K562 (cell line): ENCODE data around the gene ANO9. TPM values are rescaled to one million over a fixed set of nuclear protein-coding genes. Genes with fewer than 3 reads are reported as not detected.
A peak's percentile ranks its signal among the peaks of the same experiment; 100 is the strongest.

ENCODE experiments used
- ATAC-seq: fragments of 200-7000 bp; cut with Tn5 transposase; 3 replicates; pipeline ENCODE4 v1.9.1; 2020; ENCODE audit warnings: moderate library complexity
- BruUV-seq: library from RNA; stranded (reverse); fragments of 400-500 nt; replicated peaks from 2 replicates; lab custom pipeline; 2021; lab: Mats Ljungman, UMichigan
- CTCF ChIA-PET: fragments of 300-600 bp; formaldehyde crosslinking; extraction: SDS; loops from one replicate; lab custom pipeline; 2021; ENCODE audit warnings: low intra/inter-chr PET ratio; lab: Yijun Ruan, JAX
- POLR2A ChIA-PET: fragments of 300-600, 350-650 bp; sonication (Branson Sonifier 250); formaldehyde crosslinking; extraction: SDS; loops from one replicate; lab custom pipeline; 2021; ENCODE audit warnings: antibody characterized with exemption, inconsistent platforms; lab: Yijun Ruan, JAX
- DNase-seq, 4 experiments: peaks; one replicate each; pipeline versions ENCODE4 v3.0.0 to v3.0.0-alpha.2; 2011 to 2018; ENCODE audit warnings: low spot score in 3 of 4, mixed read lengths in 3 of 4; ENCODE audit errors: extremely low read depth in 1 of 4
- FAIRE-seq: peaks from 2 replicates; lab custom pipeline; 2011; peaks lifted over from hg19 to GRCh38; lab: Jason Lieb, UNC
- H2AFZ ChIP-seq: 2 replicates; pipeline ENCODE4 v1.6.0; 2011; ENCODE audit warnings: low read depth, low read length, control low read depth, inconsistent platforms
- H3K27ac ChIP-seq: fragments of 200-600 bp; 3 replicates; pipeline ENCODE4 v1.8.0; 2011; ENCODE audit warnings: low read depth, mild to moderate bottlenecking, control low read depth, inconsistent platforms, low read length, moderate library complexity, mixed read lengths; ENCODE audit errors: extremely low read depth
- H3K27me3 ChIP-seq, 2 experiments: fragments of 300-600 bp in 1 of 2; 2 replicates in 1 of 2; 3 replicates in 1 of 2; pipeline versions ENCODE4 v1.6.0 to v1.8.0; 2011; ENCODE audit warnings: inconsistent platforms in 2 of 2, low read length in 2 of 2, mild to moderate bottlenecking in 1 of 2, mixed read lengths in 1 of 2, moderate library complexity in 1 of 2; ENCODE audit not compliant: control insufficient read depth in 2 of 2, insufficient read depth in 2 of 2
- H3K36me3 ChIP-seq: fragments of 300-600 bp; 3 replicates; pipeline ENCODE4 v1.8.0; 2011; ENCODE audit warnings: mild to moderate bottlenecking, low read length, inconsistent platforms; ENCODE audit not compliant: control insufficient read depth, insufficient read depth
- H3K4me1 ChIP-seq, 2 experiments: fragments of 200-600 bp in 1 of 2; replicated peaks in 1 of 2; 2 replicates in 1 of 2; 3 replicates in 1 of 2; pipeline versions ENCODE4 v1.5.1 to v1.8.0; 2011; ENCODE audit warnings: inconsistent platforms in 2 of 2, low read length in 2 of 2, mild to moderate bottlenecking in 1 of 2, mixed read lengths in 1 of 2, moderate library complexity in 1 of 2; ENCODE audit not compliant: control insufficient read depth in 2 of 2, insufficient read depth in 2 of 2
- H3K4me2 ChIP-seq: 2 replicates; pipeline ENCODE4 v1.6.1; 2011; ENCODE audit warnings: low read length, control low read depth, inconsistent platforms, mixed read lengths; ENCODE audit not compliant: insufficient read depth
- H3K4me3 ChIP-seq: fragments of 200-600 bp; sonication (generic), shearing (Covaris generic); 2 replicates; pipeline ENCODE4 v1.5.1; 2016; ENCODE audit warnings: control low read depth, inconsistent platforms
- H3K79me2 ChIP-seq: fragments of 200-600 bp; 3 replicates; pipeline ENCODE4 v1.8.0; 2011; ENCODE audit warnings: low read length, inconsistent platforms; ENCODE audit not compliant: control insufficient read depth, insufficient read depth
- H3K9ac ChIP-seq, 2 experiments: 2 replicates each; pipeline versions ENCODE4 v1.6.0 to v1.6.1; 2011; ENCODE audit warnings: low read depth in 2 of 2, low read length in 2 of 2, control low read depth in 1 of 2, inconsistent platforms in 1 of 2, mild to moderate bottlenecking in 1 of 2, mixed read lengths in 1 of 2; ENCODE audit not compliant: insufficient read depth in 1 of 2
- H3K9me1 ChIP-seq: one replicate; pipeline ENCODE4 v1.6.0; 2011; ENCODE audit warnings: inconsistent platforms, mild to moderate bottlenecking, low read length, moderate library complexity; ENCODE audit not compliant: control insufficient read depth, insufficient read depth
- H3K9me3 ChIP-seq: replicated peaks from 2 replicates; pipeline ENCODE4 v1.5.1; 2011; ENCODE audit warnings: low read depth, low read length, inconsistent platforms; ENCODE audit not compliant: control insufficient read depth, insufficient read depth
- H4K20me1 ChIP-seq: replicated peaks from 2 replicates; pipeline ENCODE4 v1.6.1; 2011; ENCODE audit warnings: low read length, inconsistent platforms, mixed read lengths; ENCODE audit not compliant: control insufficient read depth, insufficient read depth
- HDAC6 ChIP-seq: IDR thresholded peaks from 2 replicates; pipeline ENCODE4 v1.6.1; 2012; ENCODE audit warnings: low read depth, mild to moderate bottlenecking, control low read depth, inconsistent platforms, low read length, moderate library complexity
- HNRNPK ChIP-seq: fragments of 200-400 bp; formaldehyde crosslinking; IDR thresholded peaks from one replicate; pipeline ENCODE4 v1.6.1; 2018; ENCODE audit warnings: mild to moderate bottlenecking, low read depth, low read length; ENCODE audit not compliant: poor library complexity, severe bottlenecking
- LCOR ChIP-seq: sonication (generic); formaldehyde crosslinking; IDR thresholded peaks from 2 replicates; pipeline ENCODE4 v1.8.0; 2022; ENCODE audit warnings: mild to moderate bottlenecking, missing genetic modification reagents
- PCBP1 ChIP-seq: fragments of 200-400 bp; formaldehyde crosslinking; IDR thresholded peaks from 2 replicates; pipeline ENCODE4 v1.6.1; 2018; ENCODE audit warnings: mild to moderate bottlenecking, low read depth, low read length; ENCODE audit not compliant: poor library complexity, severe bottlenecking
- POLR2G ChIP-seq: fragments of 200-400 bp; formaldehyde crosslinking; IDR thresholded peaks from 2 replicates; pipeline ENCODE4 v1.6.1; 2017; ENCODE audit warnings: low read depth, mild to moderate bottlenecking, antibody characterized with exemption, low read length, moderate library complexity
- RBBP5 ChIP-seq: fragments of 200-600 bp; sonication (generic); IDR thresholded peaks from 2 replicates; pipeline ENCODE4 v1.6.1; 2012; ENCODE audit warnings: borderline replicate concordance, mild to moderate bottlenecking, low read length, control low read depth, inconsistent platforms; ENCODE audit not compliant: insufficient read depth, poor library complexity, severe bottlenecking
- RBFOX2 ChIP-seq: fragments of 200-400 bp; formaldehyde crosslinking; IDR thresholded peaks from 2 replicates; pipeline ENCODE4 v1.6.1; 2017; ENCODE audit warnings: low read depth, mild to moderate bottlenecking, low read length, moderate library complexity
- RFX7 ChIP-seq: fragments of 250-450 bp; sonication (Bioruptor Pico); IDR thresholded peaks from 2 replicates; pipeline ENCODE4 v1.5.1; 2021; ENCODE audit warnings: mild to moderate bottlenecking
- ZBED1 ChIP-seq: IDR thresholded peaks from 2 replicates; pipeline ENCODE4 v1.6.1; 2014
- ZNF140 ChIP-seq: fragments of 250-450 bp; sonication (Bioruptor Pico); IDR thresholded peaks from 2 replicates; pipeline ENCODE4 v1.8.0; 2021; ENCODE audit warnings: moderate library complexity, mild to moderate bottlenecking, inconsistent platforms
- ZNF316 ChIP-seq: fragments of 450-650 bp; IDR thresholded peaks from 2 replicates; pipeline ENCODE4 v1.6.1; 2016
- ZNF584 ChIP-seq: fragments of 200-800 bp; sonication (Bioruptor generic); IDR thresholded peaks from 2 replicates; pipeline ENCODE4 v1.6.1; 2016; ENCODE audit warnings: low read depth, mild to moderate bottlenecking, missing genetic modification characterization, missing compliant biosample characterization
- WGBS: fragments of 100-300 bp; shearing (Covaris generic); methylation state at CpG from one replicate; pipeline ENCODE4 v1.1.6; 2016; ENCODE audit warnings: low coverage, mixed read lengths; ENCODE audit not compliant: insufficient coverage; ENCODE audit errors: missing lambda C conversion rate; 5-methylcytosine and 5-hydroxymethylcytosine counted together
- in situ Hi-C: fragments of 300-500 bp; cut with MboI; formaldehyde crosslinking; loops from 4 replicates; pipeline ENCODE4 v1.15.0; 2018; ENCODE audit warnings: inconsistent platforms, mixed read lengths
- intact Hi-C: fragments of 100-400 bp; cut with micrococcal nuclease; formaldehyde crosslinking; loops from 2 replicates; pipeline ENCODE4 v1.14.2; 2022
- polyA plus RNA-seq, 8 experiments: library from polyadenylated mRNA; depleted of rRNA in 4 of 8; stranded (reverse) in 5 of 8; unstranded in 3 of 8; fragments of >200 nt; fragmentation: Nextera tagmentation in 2 of 8; fragmentation: Illumina TruSeq in 1 of 8; extraction: Ambion mirVana in 2 of 8; extraction: Trizol in 1 of 8; gene quantifications; 2 replicates each; pipeline versions ENCODE4 v1.2.1 to v1.2.3, GENCODE V29; 2011 to 2014; ENCODE audit warnings: inconsistent platforms in 1 of 8, missing spikeins in 1 of 8
- total RNA-seq, 7 experiments: library from RNA; depleted of rRNA in 6 of 7; stranded (reverse); fragments of >200 nt in 6 of 7; fragmentation: Illumina TruSeq in 2 of 7; extraction: Trizol in 2 of 7; gene quantifications; 2 replicates each; pipeline versions ENCODE4 v1.2.1 to v1.2.3, GENCODE V29; 2011 to 2021; ENCODE audit warnings: low replicate concordance in 1 of 7
- TF ChIP-seq, protein P1 (sequence below): sonication (generic); formaldehyde crosslinking; IDR thresholded peaks from 2 replicates; pipeline ENCODE4 v1.4.0; 2020; ENCODE audit warnings: mild to moderate bottlenecking, missing genetic modification reagents

The ANO9 gene
- total and polyA plus RNA-seq, 9 of the 15 experiments (the other 6 are each of a cell fraction or from before 2014, with no cell fraction given): 0.20 to 14.5 (median 4.5) TPM

DNA sequence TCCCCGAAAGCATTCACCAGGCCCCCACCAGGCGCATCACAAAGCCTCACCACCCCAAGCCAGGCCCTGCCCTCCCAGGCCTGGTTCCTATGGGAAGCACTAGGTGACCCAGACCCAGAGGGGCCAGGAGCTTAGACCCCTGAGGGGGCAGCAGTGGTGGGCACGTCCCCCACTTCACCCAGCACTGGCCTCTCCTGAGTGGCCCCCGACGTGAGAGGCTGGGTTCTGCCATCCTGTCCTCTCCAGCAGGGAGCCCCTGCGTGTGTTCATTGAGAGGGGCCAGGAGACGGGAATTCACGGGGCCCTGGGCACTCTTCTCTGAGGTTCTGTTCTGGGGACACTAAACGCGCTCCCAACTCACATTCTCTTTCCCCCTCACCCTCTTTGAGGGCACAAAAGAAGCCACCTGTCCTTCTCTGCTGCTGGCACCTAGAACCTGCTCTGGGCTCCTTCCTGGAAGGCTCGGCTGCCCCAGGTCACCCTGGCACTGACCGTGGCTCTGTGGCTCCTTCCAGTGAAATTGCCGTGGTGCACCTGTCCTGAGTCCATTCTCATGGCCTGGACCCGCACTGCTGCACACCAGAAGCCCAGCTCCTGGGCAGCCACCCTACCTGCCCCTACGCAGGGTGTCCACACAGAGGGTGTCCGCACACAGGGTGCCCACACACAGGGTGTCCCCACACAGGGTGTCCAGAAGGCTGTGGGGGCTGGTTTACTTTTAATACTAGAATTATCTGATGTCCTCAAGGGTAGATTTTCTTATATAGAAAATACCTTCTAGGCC, 20.5 kb upstream of the ANO9 start:
- H3K27ac ChIP-seq: no peak overlapping the region
- FAIRE-seq (no peak), ATAC-seq (no peak), DNase-seq (no peak)
- no peaks in the 10 kb centered on the region for H3K27me3 ChIP-seq
- no peaks in the 10 kb centered on the region for H3K9me3 ChIP-seq
- in situ Hi-C loops: no loop called here
- no peak overlapping the region for H2AFZ ChIP-seq
- H3K9ac ChIP-seq: peak overlapping the region in 1 of 2 experiments; percentile 90; a peak in 2 of 4 replicates
- H3K4me2 ChIP-seq: no peak overlapping the region
- peaks cover 61% of the 10 kb centered on the region for H3K36me3 ChIP-seq
- H3K4me1 ChIP-seq: peaks cover 26 to 44% of the 10 kb centered on the region in 2 experiments
- WGBS: 96% methylated on average over 10 of the region's 16 CpGs
- no TSS peak for BruUV-seq
- H3K79me2 ChIP-seq: peaks cover 48% of the 10 kb centered on the region
- no peaks in the 10 kb centered on the region for H3K9me1 ChIP-seq
- no peak overlapping the region for H3K4me3 ChIP-seq
- ChIA-PET POLR2A (interaction anchor here (0.6 to 3.1 kb wide), 3 partner anchors 11 to 37 kb away, joined by 3 to 16 read pairs (median 3); no protein-coding TSS in a partner anchor), CTCF (no interaction called here)
- TF ChIP-seq LCOR: no peak
- 0 out of 2 replicates have a peak, but pooled peaks have one; percentile 18 for TF ChIP-seq RBFOX2
- intact Hi-C loops: no loop called here
- peaks cover 10% of the 10 kb centered on the region; the same call in 1 of the 2 replicates for H4K20me1 ChIP-seq

DNA sequence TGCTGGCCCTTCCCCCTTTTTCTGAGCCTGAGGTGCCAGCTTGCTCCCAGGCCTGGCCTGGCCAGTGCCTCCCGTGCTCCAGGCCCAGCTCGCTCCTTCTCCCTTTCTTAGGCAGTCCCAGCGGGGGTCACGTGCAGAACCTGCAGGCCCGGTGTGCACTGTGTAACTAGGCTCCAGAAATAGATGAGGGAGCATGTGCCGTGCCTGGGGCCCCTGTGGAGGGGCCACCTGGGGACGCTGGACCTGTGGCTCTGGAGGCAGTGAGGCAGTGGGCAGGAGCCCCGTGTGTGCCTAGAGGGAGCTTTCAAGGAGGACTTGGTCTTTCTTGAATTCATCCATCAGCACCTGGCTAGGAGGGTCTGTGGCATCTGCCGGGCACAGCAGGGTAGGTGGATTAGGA, 19.8 kb upstream of the ANO9 start:
- intact Hi-C loops: loop anchor here (2.0 kb wide), 1 partner anchor 43 kb away; no protein-coding TSS in a partner anchor
- Histone ChIP-seq H3K9me1 (no peaks in the 10 kb centered on the region), H2AFZ (no peak overlapping the region), H4K20me1 (peaks cover 10% of the 10 kb centered on the region; the same call in 1 of the 2 replicates), H3K9ac (peak overlapping the region in 1 of 2 experiments; percentile 90; a peak in 2 of 4 replicates), H3K79me2 (peaks cover 54% of the 10 kb centered on the region), H3K4me1 (peaks cover 26 to 48% of the 10 kb centered on the region in 2 experiments), H3K4me3 (no peak overlapping the region), H3K36me3 (peaks cover 68% of the 10 kb centered on the region), H3K27me3 (no peaks in the 10 kb centered on the region), H3K9me3 (no peaks in the 10 kb centered on the region), H3K27ac (0 out of 3 replicates have a peak overlapping the region, but pooled peaks have one; percentile 1), H3K4me2 (no peak overlapping the region)
- DNase-seq: no peak
- FAIRE-seq: no peak
- in situ Hi-C loops: no loop called here
- POLR2A ChIA-PET: interaction anchor here (1.0 to 3.1 kb wide), 4 partner anchors 10 to 18 kb away, joined by 3 to 16 read pairs (median 4); no protein-coding TSS in a partner anchor
- BruUV-seq: no TSS peak
- 84% methylated on average over 5 of the region's 9 CpGs for WGBS
- CTCF ChIA-PET: no interaction called here
- ATAC-seq: no peak
- TF ChIP-seq ZNF140 (CRISPR knock-in tag) (no peak), ZNF316 (no peak), HNRNPK (no peak), POLR2G (no peak), RBBP5 (no peak), ZBED1 (no peak), PCBP1 (no peak), ZNF584 (CRISPR knock-in tag) (no peak), RFX7 (no peak), HDAC6 (no peak)
- TF ChIP-seq, protein P1, sequence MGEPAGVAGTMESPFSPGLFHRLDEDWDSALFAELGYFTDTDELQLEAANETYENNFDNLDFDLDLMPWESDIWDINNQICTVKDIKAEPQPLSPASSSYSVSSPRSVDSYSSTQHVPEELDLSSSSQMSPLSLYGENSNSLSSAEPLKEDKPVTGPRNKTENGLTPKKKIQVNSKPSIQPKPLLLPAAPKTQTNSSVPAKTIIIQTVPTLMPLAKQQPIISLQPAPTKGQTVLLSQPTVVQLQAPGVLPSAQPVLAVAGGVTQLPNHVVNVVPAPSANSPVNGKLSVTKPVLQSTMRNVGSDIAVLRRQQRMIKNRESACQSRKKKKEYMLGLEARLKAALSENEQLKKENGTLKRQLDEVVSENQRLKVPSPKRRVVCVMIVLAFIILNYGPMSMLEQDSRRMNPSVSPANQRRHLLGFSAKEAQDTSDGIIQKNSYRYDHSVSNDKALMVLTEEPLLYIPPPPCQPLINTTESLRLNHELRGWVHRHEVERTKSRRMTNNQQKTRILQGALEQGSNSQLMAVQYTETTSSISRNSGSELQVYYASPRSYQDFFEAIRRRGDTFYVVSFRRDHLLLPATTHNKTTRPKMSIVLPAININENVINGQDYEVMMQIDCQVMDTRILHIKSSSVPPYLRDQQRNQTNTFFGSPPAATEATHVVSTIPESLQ: no peak
